Mucosa of rectum (tissue), 2 donors: ENCODE measurements around the gene ZNF107.
"Not testable (repeated sequence)": the region's sequence is repeated elsewhere in the genome, so short reads cannot be mapped to it uniquely, and the experiment has no call there.

Experiments used
- H3K27ac ChIP-seq, 2 donors: one replicate each; pipeline ENCODE4 v1.7.0; 2013; ENCODE audit warnings: inconsistent platforms in 2 of 2, low read depth in 2 of 2, low read length in 2 of 2
- H3K27me3 ChIP-seq, 2 donors: one replicate each; pipeline ENCODE4 v1.7.0; 2013; ENCODE audit warnings: low read length in 2 of 2; ENCODE audit not compliant: control insufficient read depth in 2 of 2, insufficient read depth in 2 of 2
- H3K36me3 ChIP-seq, 2 donors: one replicate each; pipeline ENCODE4 v1.7.0; 2013; ENCODE audit warnings: low read length in 2 of 2; ENCODE audit not compliant: control insufficient read depth in 2 of 2, insufficient read depth in 2 of 2
- H3K4me1 ChIP-seq, 2 donors: one replicate each; pipeline ENCODE4 v1.7.0; 2013; ENCODE audit warnings: low read length in 2 of 2, mild to moderate bottlenecking in 1 of 2; ENCODE audit not compliant: control insufficient read depth in 2 of 2, insufficient read depth in 2 of 2
- H3K4me3 ChIP-seq, 2 donors: one replicate each; pipeline ENCODE4 v1.7.0; 2013; ENCODE audit warnings: low read length in 2 of 2
- H3K9ac ChIP-seq, 2 donors: one replicate each; pipeline ENCODE4 v1.7.0; 2013; ENCODE audit warnings: low read length in 2 of 2, low read depth in 1 of 2, mild to moderate bottlenecking in 1 of 2
- H3K9me3 ChIP-seq, 2 donors: one replicate each; pipeline ENCODE4 v1.7.0; 2013; ENCODE audit warnings: low read length in 2 of 2; ENCODE audit not compliant: control insufficient read depth in 2 of 2
- donor health status: healthy.
- donor health status: Normal muscosa, but diverticular disease.

The ZNF107 gene

GRCh38 chr7:64729089-64729848, 63.3 kb downstream of the ZNF107 start:
- no peaks in the 10 kb centered on the region for H3K27me3 ChIP-seq
- no peaks in the 10 kb centered on the region for H3K9me3 ChIP-seq
- no peaks in the 10 kb centered on the region for H3K36me3 ChIP-seq

GRCh38 chr7:64733550-64734240, 67.8 kb downstream of the ZNF107 start:
- H3K9me3 ChIP-seq = no peaks in the 10 kb centered on the region

More at GRCh38 chr7:64729089-64729848, 63.3 kb downstream of the ZNF107 start:
- H3K9ac ChIP-seq = no peak overlapping the region
- H3K27ac ChIP-seq = no peak overlapping the region
- no peaks in the 10 kb centered on the region for H3K4me1 ChIP-seq
- H3K4me3 ChIP-seq = no peak overlapping the region

GRCh38 chr7:64736575-64736974, 70.6 kb downstream of the ZNF107 start:
- H3K4me3 ChIP-seq = no peak overlapping the region
- no peaks in the 10 kb centered on the region for H3K36me3 ChIP-seq
- H3K9ac ChIP-seq = no peak overlapping the region
- no peaks in the 10 kb centered on the region for H3K9me3 ChIP-seq
- no peaks in the 10 kb centered on the region for H3K27me3 ChIP-seq
- no peaks in the 10 kb centered on the region for H3K4me1 ChIP-seq
- no peak overlapping the region for H3K27ac ChIP-seq

More at GRCh38 chr7:64733550-64734240, 67.8 kb downstream of the ZNF107 start:
- H3K27me3 ChIP-seq = no peaks in the 10 kb centered on the region
- H3K36me3 ChIP-seq = no peaks in the 10 kb centered on the region
- H3K4me1 ChIP-seq = no peaks in the 10 kb centered on the region
- no peak overlapping the region for H3K9ac ChIP-seq
- no peak overlapping the region for H3K27ac ChIP-seq
- H3K4me3 ChIP-seq = no peak overlapping the region

GRCh38 chr7:64738403-64738802, 72.5 kb downstream of the ZNF107 start:
- H3K9ac ChIP-seq, H3K36me3 ChIP-seq, H3K4me3 ChIP-seq, H3K9me3 ChIP-seq, H3K27ac ChIP-seq, H3K4me1 ChIP-seq, H3K27me3 ChIP-seq: not testable (repeated sequence)

- not testable (repeated sequence) for H3K27ac ChIP-seq
Observed at GRCh38 chr7:64738953-64739352, 73.0 kb downstream of the ZNF107 start.

GRCh38 chr7:64744680-64745079, 78.7 kb downstream of the ZNF107 start:
- Histone ChIP-seq H3K4me1 (no peaks in the 10 kb centered on the region), H3K27ac (no peak overlapping the region), H3K9ac (no peak overlapping the region), H3K4me3 (no peak overlapping the region), H3K36me3 (no peaks in the 10 kb centered on the region), H3K9me3 (peaks cover 0 to 3% of the 10 kb centered on the region in 2 donors), H3K27me3 (no peaks in the 10 kb centered on the region)

More at GRCh38 chr7:64738953-64739352, 73.0 kb downstream of the ZNF107 start:
- not testable (repeated sequence) for H3K4me1 ChIP-seq, H3K27me3 ChIP-seq, H3K9me3 ChIP-seq, H3K4me3 ChIP-seq, H3K36me3 ChIP-seq, H3K9ac ChIP-seq

GRCh38 chr7:64747802-64748201, 81.9 kb downstream of the ZNF107 start:
- Histone ChIP-seq H3K27me3 (no peaks in the 10 kb centered on the region), H3K27ac (no peak overlapping the region), H3K36me3 (no peaks in the 10 kb centered on the region), H3K4me1 (no peaks in the 10 kb centered on the region), H3K9me3 (peaks cover 0 to 3% of the 10 kb centered on the region in 2 donors), H3K9ac (no peak overlapping the region), H3K4me3 (no peak overlapping the region)

GRCh38 chr7:64753032-64753431, 87.1 kb downstream of the ZNF107 start:
- H3K9ac ChIP-seq = no peak overlapping the region
- no peaks in the 10 kb centered on the region for H3K36me3 ChIP-seq
- H3K27me3 ChIP-seq = no peaks in the 10 kb centered on the region
- H3K27ac ChIP-seq = no peak overlapping the region
- peaks cover 0 to under 1% of the 10 kb centered on the region in 2 donors for H3K9me3 ChIP-seq
- H3K4me3 ChIP-seq = no peak overlapping the region
- no peaks in the 10 kb centered on the region for H3K4me1 ChIP-seq

GRCh38 chr7:64755865-64756264, 89.9 kb downstream of the ZNF107 start:
- Histone ChIP-seq H3K27me3 (no peaks in the 10 kb centered on the region), H3K9ac (no peak overlapping the region), H3K4me1 (no peaks in the 10 kb centered on the region), H3K27ac (no peak overlapping the region), H3K9me3 (no peaks in the 10 kb centered on the region), H3K4me3 (no peak overlapping the region), H3K36me3 (no peaks in the 10 kb centered on the region)

- H3K9me3 ChIP-seq = no peaks in the 10 kb centered on the region
- H3K4me3 ChIP-seq = no peak overlapping the region
- H3K27me3 ChIP-seq = no peaks in the 10 kb centered on the region
- no peak overlapping the region for H3K9ac ChIP-seq
- no peaks in the 10 kb centered on the region for H3K4me1 ChIP-seq
- H3K27ac ChIP-seq = no peak overlapping the region
- no peaks in the 10 kb centered on the region for H3K36me3 ChIP-seq
Observed at GRCh38 chr7:64758151-64758550, 92.2 kb downstream of the ZNF107 start.
